ENCODE results near the gene RASGRP3.

GRCh38 chr2:33522576-33522975, 46.1 kb downstream of the RASGRP3 start:
- TF ChIP-seq EZH2 (IDR thresholded peaks at IDR 0.05; ENCODE audit: insufficient read depth, poor library complexity, severe bottlenecking) = no peak
- no peak for TF ChIP-seq EZH2phosphoT487 (IDR thresholded peaks at IDR 0.05; ENCODE audit: insufficient read depth, low read depth)
